IMR-90 (cell line): ENCODE measurements around the gene TAL1.

Experiments
- BHLHE40 ChIP-seq: fragments of 150-350 bp; IDR thresholded peaks from 2 replicates; pipeline ENCODE4 v1.6.1; 2016; ENCODE audit warnings: mild to moderate bottlenecking, low read depth, low read length
- CEBPB ChIP-seq: IDR thresholded peaks from 2 replicates; pipeline ENCODE4 v1.6.1; 2012; ENCODE audit warnings: low read depth, low read length, improper control_type of control experiment
- CTCF ChIP-seq: conservative IDR thresholded peaks from 2 replicates; pipeline ENCODE4 v1.5.1; 2012; ENCODE audit warnings: mild to moderate bottlenecking, low read depth, low read length, improper control_type of control experiment
- MAZ ChIP-seq: IDR thresholded peaks from 2 replicates; pipeline ENCODE4 v1.6.1; 2012; ENCODE audit warnings: low read depth, mild to moderate bottlenecking, low read length, improper control_type of control experiment, moderate library complexity, borderline replicate concordance
- POLR2A ChIP-seq: IDR thresholded peaks from 2 replicates; pipeline ENCODE4 v1.6.1; 2012; ENCODE audit warnings: mild to moderate bottlenecking, low read depth, low read length
- RAD21 ChIP-seq: IDR thresholded peaks from 2 replicates; pipeline ENCODE4 v1.6.1; 2012; ENCODE audit warnings: low read length, improper control_type of control experiment
- RFX5 ChIP-seq: IDR thresholded peaks from 2 replicates; pipeline ENCODE4 v1.8.0; 2012; ENCODE audit warnings: low read depth, mild to moderate bottlenecking, low read length, moderate library complexity
- SMC3 ChIP-seq: fragments of 150-350 bp; IDR thresholded peaks from 2 replicates; pipeline ENCODE4 v1.6.1; 2016; ENCODE audit warnings: low read depth, mild to moderate bottlenecking, antibody characterized with exemption, low read length, moderate library complexity
- USF2 ChIP-seq: fragments of 150-350 bp; IDR thresholded peaks from 2 replicates; pipeline ENCODE4 v1.6.1; 2017; ENCODE audit warnings: mild to moderate bottlenecking, antibody characterized with exemption, low read length, low read depth

- TF ChIP-seq USF2 (no peak), POLR2A (no peak), MAZ (no peak), CTCF (no peak), SMC3 (no peak), RAD21 (no peak), RFX5 (no peak), CEBPB (no peak), BHLHE40 (no peak)
Observed at GRCh38 chr1:47219590-47220220, 12.3 kb downstream of the TAL1 start.
